Natural killer cell (primary cell): ENCODE results near the gene USP9X. TPM values are rescaled to one million over a fixed set of nuclear protein-coding genes. Genes with fewer than 3 reads are reported as not detected.
"Not testable (repeated sequence)": the region's sequence is repeated elsewhere in the genome, so short reads cannot be mapped to it uniquely, and the experiment has no call there.

ENCODE experiments used
- ATAC-seq, 3 donors: fragments of 150-1000 bp in 2 of 3; fragments of 200-7000 bp in 1 of 3; cut with Tn5 transposase; 1 replicate in 1 of 3; 2 replicates in 2 of 3; pipeline ENCODE4 v1.10.0; 2021; ENCODE audit warnings: mild to moderate bottlenecking in 2 of 3, moderate library complexity in 2 of 3
- DNase-seq, 2 donors: peaks; one replicate each; pipeline versions ENCODE4 v3.0.0 to v3.0.0-alpha.2; 2013 to 2021; ENCODE audit warnings: mixed read lengths in 1 of 2
- H3K27ac ChIP-seq: one replicate; pipeline ENCODE4 v1.5.1; 2013; ENCODE audit warnings: mild to moderate bottlenecking, low read length
- H3K27me3 ChIP-seq: one replicate; pipeline ENCODE4 v1.6.1; 2013; ENCODE audit warnings: low read length; ENCODE audit not compliant: control insufficient read depth, insufficient read depth
- H3K36me3 ChIP-seq: one replicate; pipeline ENCODE4 v1.6.1; 2013; ENCODE audit warnings: low read length; ENCODE audit not compliant: control insufficient read depth, insufficient read depth
- H3K4me1 ChIP-seq: one replicate; pipeline ENCODE4 v1.6.1; 2013; ENCODE audit warnings: low read length; ENCODE audit not compliant: control insufficient read depth, insufficient read depth
- H3K4me3 ChIP-seq: one replicate; pipeline ENCODE4 v1.5.1; 2013; ENCODE audit warnings: low read length
- H3K9me3 ChIP-seq: one replicate; pipeline ENCODE4 v1.6.1; 2013; ENCODE audit warnings: low read length; ENCODE audit not compliant: control insufficient read depth, insufficient read depth
- H3K27ac Mint-ChIP-seq, 2 donors: one replicate each; pipeline ENCODE4 v1.8.0; 2022; ENCODE audit warnings: mild to moderate bottlenecking in 2 of 2, mixed read lengths in 2 of 2, moderate library complexity in 1 of 2
- H3K27me3 Mint-ChIP-seq, 2 donors: one replicate each; pipeline ENCODE4 v1.8.0; 2022; ENCODE audit warnings: low read depth in 2 of 2, mixed read lengths in 2 of 2
- H3K36me3 Mint-ChIP-seq: one replicate; pipeline ENCODE4 v1.8.0; 2022; ENCODE audit warnings: mixed read lengths
- H3K4me1 Mint-ChIP-seq, 2 donors: one replicate each; pipeline ENCODE4 v1.8.0; 2022; ENCODE audit warnings: mixed read lengths in 2 of 2
- H3K4me3 Mint-ChIP-seq: one replicate; pipeline ENCODE4 v1.8.0; 2022; ENCODE audit warnings: mild to moderate bottlenecking, moderate library complexity, mixed read lengths
- H3K9me3 Mint-ChIP-seq, 2 donors: one replicate each; pipeline ENCODE4 v1.8.0; 2022; ENCODE audit warnings: mixed read lengths in 2 of 2
- CTCF ChIP-seq: fragments of 200-600 bp; IDR thresholded peaks from one replicate; pipeline ENCODE4 v1.8.0; 2022; ENCODE audit warnings: antibody characterized with exemption
- WGBS: methylation state at CpG from one replicate; pipeline ENCODE4 v1.1.7; 2013; ENCODE audit warnings: missing lambda C conversion rate; ENCODE audit not compliant: insufficient coverage; 5-methylcytosine and 5-hydroxymethylcytosine counted together
- intact Hi-C: fragments of 100-400 bp; cut with micrococcal nuclease; formaldehyde crosslinking; loops from one replicate; pipeline ENCODE4 v1.14.2; 2022
- total RNA-seq, 4 donors: library from RNA; stranded (reverse); fragments of 120-200 nt in 1 of 4; gene quantifications; one replicate each; pipeline versions ENCODE4 v1.2.3 to v1.2.4, GENCODE V29; 2013 to 2022

USP9X gene
- total RNA-seq, 3 donors from 2014 or later (not counting 1 experiment from before 2014, with no cell fraction given), result 76.3 to 87.4 (median 81.9) TPM

GRCh38 chrX:41047878-41048534, 37.2 kb upstream of the USP9X start:
- H3K4me1 ChIP-seq, result no peaks in the 10 kb centered on the region
- no peaks in the 10 kb centered on the region for H3K36me3 ChIP-seq
- Mint-ChIP-seq H3K4me1 (no peaks in the 10 kb centered on the region), H3K4me3 (no peak overlapping the region), H3K27ac (no peak overlapping the region), H3K9me3 (no peaks in the 10 kb centered on the region), H3K27me3 (peaks cover 0 to 33% of the 10 kb centered on the region in 2 donors), H3K36me3 (no peaks in the 10 kb centered on the region)
- H3K27ac ChIP-seq, result no peak overlapping the region
- H3K27me3 ChIP-seq, result no peaks in the 10 kb centered on the region
- 81% methylated on average over 4 of the region's 8 CpGs for WGBS
- DNase-seq, result no peak
- no peak for TF ChIP-seq CTCF
- intact Hi-C loops, result no loop called here
- H3K4me3 ChIP-seq, result no peak overlapping the region
- no peak for ATAC-seq
- H3K9me3 ChIP-seq, result no peaks in the 10 kb centered on the region

- no peak for TF ChIP-seq CTCF
- ATAC-seq, result no peak
- no CpG with 5 or more reads among the region's 1 CpG for WGBS
- Histone ChIP-seq H3K27ac (no peak overlapping the region), H3K4me3 (no peak overlapping the region), H3K4me1 (no peaks in the 10 kb centered on the region), H3K27me3 (no peaks in the 10 kb centered on the region), H3K9me3 (no peaks in the 10 kb centered on the region), H3K36me3 (no peaks in the 10 kb centered on the region)
- no peak overlapping the region for H3K4me3 Mint-ChIP-seq
- H3K9me3 Mint-ChIP-seq, result no peaks in the 10 kb centered on the region
- intact Hi-C loops, result no loop called here
- no peak overlapping the region for H3K27ac Mint-ChIP-seq
- H3K4me1 Mint-ChIP-seq, result no peaks in the 10 kb centered on the region
- no peak for DNase-seq
- H3K36me3 Mint-ChIP-seq, result no peaks in the 10 kb centered on the region
- peaks cover 0 to 28% of the 10 kb centered on the region in 2 donors for H3K27me3 Mint-ChIP-seq
Measured at GRCh38 chrX:41050359-41050758, 34.9 kb upstream of the USP9X start.

GRCh38 chrX:41051288-41051687, 34.0 kb upstream of the USP9X start:
- Mint-ChIP-seq H3K9me3 (no peaks in the 10 kb centered on the region), H3K4me3 (no peak overlapping the region), H3K27ac (no peak overlapping the region), H3K36me3 (no peaks in the 10 kb centered on the region), H3K27me3 (peaks cover 0 to 21% of the 10 kb centered on the region in 2 donors), H3K4me1 (no peaks in the 10 kb centered on the region)
- no peaks in the 10 kb centered on the region for H3K27me3 ChIP-seq
- no peak overlapping the region for H3K27ac ChIP-seq
- no CpG with 5 or more reads among the region's 1 CpG for WGBS
- intact Hi-C loops, result no loop called here
- ATAC-seq (no peak), DNase-seq (no peak)
- TF ChIP-seq CTCF, result no peak
- H3K4me1 ChIP-seq, result no peaks in the 10 kb centered on the region
- no peaks in the 10 kb centered on the region for H3K36me3 ChIP-seq
- no peaks in the 10 kb centered on the region for H3K9me3 ChIP-seq
- no peak overlapping the region for H3K4me3 ChIP-seq

- H3K4me1 ChIP-seq, result no peaks in the 10 kb centered on the region
- no peaks in the 10 kb centered on the region for H3K4me1 Mint-ChIP-seq
- H3K9me3 Mint-ChIP-seq, result no peaks in the 10 kb centered on the region
- no peak for TF ChIP-seq CTCF
- 100% methylated on average over 3 of the region's 3 CpGs for WGBS
- H3K27me3 Mint-ChIP-seq, result peaks cover 0 to 12% of the 10 kb centered on the region in 2 donors
- H3K27ac ChIP-seq, result no peak overlapping the region
- no peak for ATAC-seq
- intact Hi-C loops, result no loop called here
- H3K36me3 ChIP-seq, result no peaks in the 10 kb centered on the region
- no peak overlapping the region for H3K4me3 ChIP-seq
- H3K9me3 ChIP-seq, result no peaks in the 10 kb centered on the region
- H3K36me3 Mint-ChIP-seq, result no peaks in the 10 kb centered on the region
- no peak overlapping the region for H3K4me3 Mint-ChIP-seq
- H3K27ac Mint-ChIP-seq, result no peak overlapping the region
- no peaks in the 10 kb centered on the region for H3K27me3 ChIP-seq
- no peak for DNase-seq
Measured at GRCh38 chrX:41055740-41056139, 29.5 kb upstream of the USP9X start.

GRCh38 chrX:41063276-41063675, 22.0 kb upstream of the USP9X start:
- H3K27ac ChIP-seq, H3K36me3 Mint-ChIP-seq, intact Hi-C loops, H3K4me1 ChIP-seq, ATAC-seq, H3K27me3 ChIP-seq, H3K4me3 ChIP-seq, H3K9me3 ChIP-seq, H3K4me1 Mint-ChIP-seq, DNase-seq, H3K27ac Mint-ChIP-seq, H3K36me3 ChIP-seq, H3K9me3 Mint-ChIP-seq, H3K4me3 Mint-ChIP-seq: not testable (repeated sequence)
- peaks cover 0 to 32% of the 10 kb centered on the region in 2 donors for H3K27me3 Mint-ChIP-seq
- WGBS, result 94% methylated on average over 6 of the region's 8 CpGs
